Measurements from ENCODE around the gene UBE2R2. TPM values are rescaled to one million over a fixed set of nuclear protein-coding genes. Genes with fewer than 3 reads are reported as not detected.

UBE2R2 gene
- total and polyA plus RNA-seq, 10 of the 15 experiments (the other 5 are each of a cell fraction or from before 2014, with no cell fraction given): 7.2 to 32.8 (median 17.2) TPM

DNA sequence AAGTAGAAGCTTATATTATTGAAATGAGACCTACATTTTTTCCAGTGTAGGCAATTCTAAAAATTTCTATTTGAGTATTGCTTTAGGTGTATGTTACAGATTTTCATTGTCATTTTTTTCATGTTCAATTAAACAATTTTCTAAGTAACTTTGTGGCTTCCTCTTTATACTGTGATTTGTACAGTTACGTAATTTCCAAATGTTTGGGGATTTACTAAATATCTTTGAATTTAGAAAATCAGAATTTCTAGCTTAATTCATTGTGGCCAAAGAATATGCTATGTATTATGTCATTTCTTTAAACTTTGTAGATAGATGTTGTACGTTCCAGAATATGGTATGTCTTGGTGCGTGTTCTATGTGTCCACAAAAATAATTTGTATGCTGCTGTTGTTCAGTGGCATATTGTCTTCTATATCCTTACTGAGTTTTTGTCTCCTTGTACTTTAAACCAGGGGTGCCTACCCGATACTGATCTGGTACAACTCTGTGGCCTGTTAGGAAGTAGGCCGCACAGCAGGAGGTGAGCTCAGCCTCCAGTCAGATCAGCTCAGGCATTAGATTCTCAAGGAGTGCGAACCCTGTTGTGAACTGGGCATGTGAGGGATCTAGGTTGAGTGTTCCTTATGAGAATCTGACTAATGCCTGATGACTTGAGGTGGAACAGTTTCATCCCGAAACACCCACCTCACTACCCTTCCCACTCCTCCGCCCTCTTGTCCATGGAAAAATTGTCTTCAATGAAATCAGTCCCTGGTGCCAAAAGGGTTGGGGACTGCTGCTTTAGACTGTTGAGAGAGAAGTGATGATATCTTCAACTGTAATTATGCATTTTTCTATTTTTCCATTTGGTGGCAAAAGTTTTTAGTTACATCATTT, 63.5 kb downstream of the UBE2R2 start (continued):
- TF ChIP-seq, protein P1, sequence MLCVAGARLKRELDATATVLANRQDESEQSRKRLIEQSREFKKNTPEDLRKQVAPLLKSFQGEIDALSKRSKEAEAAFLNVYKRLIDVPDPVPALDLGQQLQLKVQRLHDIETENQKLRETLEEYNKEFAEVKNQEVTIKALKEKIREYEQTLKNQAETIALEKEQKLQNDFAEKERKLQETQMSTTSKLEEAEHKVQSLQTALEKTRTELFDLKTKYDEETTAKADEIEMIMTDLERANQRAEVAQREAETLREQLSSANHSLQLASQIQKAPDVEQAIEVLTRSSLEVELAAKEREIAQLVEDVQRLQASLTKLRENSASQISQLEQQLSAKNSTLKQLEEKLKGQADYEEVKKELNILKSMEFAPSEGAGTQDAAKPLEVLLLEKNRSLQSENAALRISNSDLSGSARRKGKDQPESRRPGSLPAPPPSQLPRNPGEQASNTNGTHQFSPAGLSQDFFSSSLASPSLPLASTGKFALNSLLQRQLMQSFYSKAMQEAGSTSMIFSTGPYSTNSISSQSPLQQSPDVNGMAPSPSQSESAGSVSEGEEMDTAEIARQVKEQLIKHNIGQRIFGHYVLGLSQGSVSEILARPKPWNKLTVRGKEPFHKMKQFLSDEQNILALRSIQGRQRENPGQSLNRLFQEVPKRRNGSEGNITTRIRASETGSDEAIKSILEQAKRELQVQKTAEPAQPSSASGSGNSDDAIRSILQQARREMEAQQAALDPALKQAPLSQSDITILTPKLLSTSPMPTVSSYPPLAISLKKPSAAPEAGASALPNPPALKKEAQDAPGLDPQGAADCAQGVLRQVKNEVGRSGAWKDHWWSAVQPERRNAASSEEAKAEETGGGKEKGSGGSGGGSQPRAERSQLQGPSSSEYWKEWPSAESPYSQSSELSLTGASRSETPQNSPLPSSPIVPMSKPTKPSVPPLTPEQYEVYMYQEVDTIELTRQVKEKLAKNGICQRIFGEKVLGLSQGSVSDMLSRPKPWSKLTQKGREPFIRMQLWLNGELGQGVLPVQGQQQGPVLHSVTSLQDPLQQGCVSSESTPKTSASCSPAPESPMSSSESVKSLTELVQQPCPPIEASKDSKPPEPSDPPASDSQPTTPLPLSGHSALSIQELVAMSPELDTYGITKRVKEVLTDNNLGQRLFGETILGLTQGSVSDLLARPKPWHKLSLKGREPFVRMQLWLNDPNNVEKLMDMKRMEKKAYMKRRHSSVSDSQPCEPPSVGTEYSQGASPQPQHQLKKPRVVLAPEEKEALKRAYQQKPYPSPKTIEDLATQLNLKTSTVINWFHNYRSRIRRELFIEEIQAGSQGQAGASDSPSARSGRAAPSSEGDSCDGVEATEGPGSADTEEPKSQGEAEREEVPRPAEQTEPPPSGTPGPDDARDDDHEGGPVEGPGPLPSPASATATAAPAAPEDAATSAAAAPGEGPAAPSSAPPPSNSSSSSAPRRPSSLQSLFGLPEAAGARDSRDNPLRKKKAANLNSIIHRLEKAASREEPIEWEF (IDR thresholded peaks at IDR 0.05; ENCODE audit: insufficient replicate concordance, low read depth, low read length): no peak
- TF ChIP-seq MXI1 (IDR thresholded peaks at IDR 0.05; ENCODE audit: low read depth, low read length): no peak

DNA sequence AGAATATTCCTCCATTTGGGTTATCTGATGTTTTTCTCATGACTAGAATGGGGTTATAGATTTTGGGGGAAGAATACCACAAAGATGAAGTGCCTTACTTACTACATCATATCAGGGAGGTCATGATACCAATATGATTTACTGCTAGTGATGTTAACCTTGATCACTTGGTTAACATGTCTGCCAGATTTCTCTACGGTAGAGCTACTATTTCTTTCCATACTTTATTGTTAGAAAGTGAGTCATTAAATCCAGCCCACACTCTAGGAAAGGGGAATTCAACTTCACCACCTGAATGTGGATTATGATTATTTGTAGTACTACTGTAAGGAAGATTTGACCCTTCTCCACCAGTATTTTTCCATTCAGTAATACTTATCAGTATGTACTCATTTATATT, 64.7 kb downstream of the UBE2R2 start:
- ChIA-PET RAD21 (ENCODE audit: unreplicated experiment) (no interaction called here), CTCF (interaction anchor here (3.1 kb wide), 1 partner anchor 67 kb away, joined by 10 read pairs; no protein-coding TSS in a partner anchor), POLR2A (no interaction called here), SMC1A (ENCODE audit: uncharacterized antibody, unreplicated experiment) (no interaction called here)
- Histone ChIP-seq H3K79me2 (ENCODE audit: control insufficient read depth, insufficient read depth, low read length) (peaks cover 51% of the 10 kb centered on the region), H4K20me1 (ENCODE audit: control insufficient read depth, insufficient read depth) (no peaks in the 10 kb centered on the region), H3K4me3 (no peak overlapping the region), H3K9me3 (replicated peaks; ENCODE audit: control insufficient read depth, insufficient read depth, low read length) (no peaks in the 10 kb centered on the region), H3K36me3 (ENCODE audit: control insufficient read depth in 2 of 2, insufficient read depth in 2 of 2, low read length in 1 of 2) (no peaks in the 10 kb centered on the region; a peak in 2 of 4 replicates), H3K27me3 (replicated peaks in 1 of 2; ENCODE audit: control insufficient read depth in 2 of 2, insufficient read depth in 2 of 2, low read length in 1 of 2) (no peaks in the 10 kb centered on the region), H3K9ac (ENCODE audit: control insufficient read depth, insufficient read depth, low read length) (no peak overlapping the region), H3K27ac (ENCODE audit: control insufficient read depth, insufficient read depth) (no peak overlapping the region), H3K4me1 (ENCODE audit: control insufficient read depth, insufficient read depth, low read length) (no peaks in the 10 kb centered on the region), H3K4me2 (ENCODE audit: control insufficient read depth, insufficient read depth) (no peak overlapping the region), H2AFZ (ENCODE audit: control insufficient read depth, low read depth, low read length) (no peak overlapping the region)
- in situ Hi-C loops (cut with MboI) (loop anchor here (5.0 kb wide), 1 partner anchor 49 kb away; no protein-coding TSS in a partner anchor), intact Hi-C loops (cut with micrococcal nuclease; ENCODE audit: unreplicated experiment) (no loop called here)
- BruUV-seq (replicated peaks): no TSS peak
- no peak for FAIRE-seq
- whole genome bisulfite sequencing (ENCODE audit: insufficient coverage, insufficient replicate concordance, low lambda C conversion rate, missing lambda C conversion rate): 39% methylated on average over 1 of the region's 1 CpG
- TF ChIP-seq, protein P2, sequence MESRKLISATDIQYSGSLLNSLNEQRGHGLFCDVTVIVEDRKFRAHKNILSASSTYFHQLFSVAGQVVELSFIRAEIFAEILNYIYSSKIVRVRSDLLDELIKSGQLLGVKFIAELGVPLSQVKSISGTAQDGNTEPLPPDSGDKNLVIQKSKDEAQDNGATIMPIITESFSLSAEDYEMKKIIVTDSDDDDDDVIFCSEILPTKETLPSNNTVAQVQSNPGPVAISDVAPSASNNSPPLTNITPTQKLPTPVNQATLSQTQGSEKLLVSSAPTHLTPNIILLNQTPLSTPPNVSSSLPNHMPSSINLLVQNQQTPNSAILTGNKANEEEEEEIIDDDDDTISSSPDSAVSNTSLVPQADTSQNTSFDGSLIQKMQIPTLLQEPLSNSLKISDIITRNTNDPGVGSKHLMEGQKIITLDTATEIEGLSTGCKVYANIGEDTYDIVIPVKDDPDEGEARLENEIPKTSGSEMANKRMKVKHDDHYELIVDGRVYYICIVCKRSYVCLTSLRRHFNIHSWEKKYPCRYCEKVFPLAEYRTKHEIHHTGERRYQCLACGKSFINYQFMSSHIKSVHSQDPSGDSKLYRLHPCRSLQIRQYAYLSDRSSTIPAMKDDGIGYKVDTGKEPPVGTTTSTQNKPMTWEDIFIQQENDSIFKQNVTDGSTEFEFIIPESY (IDR thresholded peaks at IDR 0.05): no peak
- TF ChIP-seq, protein P3, sequence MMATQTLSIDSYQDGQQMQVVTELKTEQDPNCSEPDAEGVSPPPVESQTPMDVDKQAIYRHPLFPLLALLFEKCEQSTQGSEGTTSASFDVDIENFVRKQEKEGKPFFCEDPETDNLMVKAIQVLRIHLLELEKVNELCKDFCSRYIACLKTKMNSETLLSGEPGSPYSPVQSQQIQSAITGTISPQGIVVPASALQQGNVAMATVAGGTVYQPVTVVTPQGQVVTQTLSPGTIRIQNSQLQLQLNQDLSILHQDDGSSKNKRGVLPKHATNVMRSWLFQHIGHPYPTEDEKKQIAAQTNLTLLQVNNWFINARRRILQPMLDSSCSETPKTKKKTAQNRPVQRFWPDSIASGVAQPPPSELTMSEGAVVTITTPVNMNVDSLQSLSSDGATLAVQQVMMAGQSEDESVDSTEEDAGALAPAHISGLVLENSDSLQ (IDR thresholded peaks at IDR 0.05): no peak
- TF ChIP-seq IRF4 (IDR thresholded peaks at IDR 0.05; ENCODE audit: low read depth, low read length) (no peak), POLR2AphosphoS2 (IDR thresholded peaks at IDR 0.05; ENCODE audit: low read depth, low read length) (no peak)
- ATAC-seq: no peak
- no peak for DNase-seq (ENCODE audit: low read depth, low spot score)

Measured in GM12878 (cell line).